ENCODE data around the gene KISS1R. TPM values are rescaled to one million over a fixed set of nuclear protein-coding genes. Genes with fewer than 3 reads are reported as not detected.

The KISS1R gene
- total RNA-seq, 4 donors from 2014 or later, result not detected

GRCh38 chr19:896434-896833, 20.7 kb upstream of the KISS1R start:
- peaks cover 18 to 40% (median 29%) of the 10 kb centered on the region in 4 donors for H3K36me3 ChIP-seq
- intact Hi-C loops (cut with DNase I), result no loop called here
- no peaks in the 10 kb centered on the region for H3K9me3 ChIP-seq
- H3K4me1 ChIP-seq, result peaks cover 5 to 22% (median 11%) of the 10 kb centered on the region in 4 donors
- no peaks in the 10 kb centered on the region for H3K27me3 ChIP-seq
- WGBS, result 96% methylated on average over 10 of the region's 10 CpGs
- no peak overlapping the region for H3K4me3 ChIP-seq
- no peak for DNase-seq (ENCODE audit: extremely low spot score)
- H3K27ac ChIP-seq (replicated peaks in 1 of 4), result no peak overlapping the region
- TF ChIP-seq, protein P1, sequence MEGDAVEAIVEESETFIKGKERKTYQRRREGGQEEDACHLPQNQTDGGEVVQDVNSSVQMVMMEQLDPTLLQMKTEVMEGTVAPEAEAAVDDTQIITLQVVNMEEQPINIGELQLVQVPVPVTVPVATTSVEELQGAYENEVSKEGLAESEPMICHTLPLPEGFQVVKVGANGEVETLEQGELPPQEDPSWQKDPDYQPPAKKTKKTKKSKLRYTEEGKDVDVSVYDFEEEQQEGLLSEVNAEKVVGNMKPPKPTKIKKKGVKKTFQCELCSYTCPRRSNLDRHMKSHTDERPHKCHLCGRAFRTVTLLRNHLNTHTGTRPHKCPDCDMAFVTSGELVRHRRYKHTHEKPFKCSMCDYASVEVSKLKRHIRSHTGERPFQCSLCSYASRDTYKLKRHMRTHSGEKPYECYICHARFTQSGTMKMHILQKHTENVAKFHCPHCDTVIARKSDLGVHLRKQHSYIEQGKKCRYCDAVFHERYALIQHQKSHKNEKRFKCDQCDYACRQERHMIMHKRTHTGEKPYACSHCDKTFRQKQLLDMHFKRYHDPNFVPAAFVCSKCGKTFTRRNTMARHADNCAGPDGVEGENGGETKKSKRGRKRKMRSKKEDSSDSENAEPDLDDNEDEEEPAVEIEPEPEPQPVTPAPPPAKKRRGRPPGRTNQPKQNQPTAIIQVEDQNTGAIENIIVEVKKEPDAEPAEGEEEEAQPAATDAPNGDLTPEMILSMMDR (IDR thresholded peaks at IDR 0.05), result no peak
- TF ChIP-seq EP300 (IDR thresholded peaks at IDR 0.05), result no peak
- no peak for TF ChIP-seq POLR2AphosphoS5 (IDR thresholded peaks at IDR 0.05)
- TF ChIP-seq POLR2A (IDR thresholded peaks at IDR 0.05; ENCODE audit: low read depth), result no peak

DNA sequence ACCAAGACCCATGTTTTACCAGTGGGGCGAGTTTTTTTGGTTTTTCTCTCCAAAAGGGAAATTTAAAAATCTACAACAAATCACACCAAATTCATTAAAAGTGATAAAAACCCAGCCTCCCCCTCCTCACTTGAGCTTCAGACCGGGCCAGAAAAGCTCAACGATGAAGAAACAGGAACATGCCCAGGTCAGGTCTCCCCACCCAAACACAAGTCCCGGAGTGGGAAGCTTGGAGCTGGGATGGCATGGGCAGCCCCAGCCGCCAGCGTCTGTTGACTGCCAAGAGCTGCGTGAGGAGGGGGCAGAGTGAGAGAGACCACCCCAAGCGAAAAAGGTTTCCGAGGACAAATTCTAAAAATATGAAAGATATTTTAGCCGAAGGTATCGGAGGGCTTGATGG, 20.1 kb upstream of the KISS1R start:
- TF ChIP-seq EP300 (IDR thresholded peaks at IDR 0.05) (no peak), POLR2A (IDR thresholded peaks at IDR 0.05; ENCODE audit: low read depth) (no peak), POLR2AphosphoS5 (IDR thresholded peaks at IDR 0.05) (no peak)
- TF ChIP-seq, protein P1 (IDR thresholded peaks at IDR 0.05), result no peak
- H3K27me3 ChIP-seq, result no peaks in the 10 kb centered on the region
- WGBS, result 97% methylated on average over 11 of the region's 11 CpGs
- H3K9me3 ChIP-seq, result no peaks in the 10 kb centered on the region
- intact Hi-C loops (cut with DNase I), result no loop called here
- no peak overlapping the region for H3K27ac ChIP-seq (replicated peaks in 1 of 4)
- H3K36me3 ChIP-seq, result peaks cover 18 to 46% (median 30%) of the 10 kb centered on the region in 4 donors
- peaks cover 3 to 16% (median 6%) of the 10 kb centered on the region in 4 donors for H3K4me1 ChIP-seq
- no peak overlapping the region for H3K4me3 ChIP-seq
- no peak for DNase-seq (ENCODE audit: extremely low spot score)

DNA sequence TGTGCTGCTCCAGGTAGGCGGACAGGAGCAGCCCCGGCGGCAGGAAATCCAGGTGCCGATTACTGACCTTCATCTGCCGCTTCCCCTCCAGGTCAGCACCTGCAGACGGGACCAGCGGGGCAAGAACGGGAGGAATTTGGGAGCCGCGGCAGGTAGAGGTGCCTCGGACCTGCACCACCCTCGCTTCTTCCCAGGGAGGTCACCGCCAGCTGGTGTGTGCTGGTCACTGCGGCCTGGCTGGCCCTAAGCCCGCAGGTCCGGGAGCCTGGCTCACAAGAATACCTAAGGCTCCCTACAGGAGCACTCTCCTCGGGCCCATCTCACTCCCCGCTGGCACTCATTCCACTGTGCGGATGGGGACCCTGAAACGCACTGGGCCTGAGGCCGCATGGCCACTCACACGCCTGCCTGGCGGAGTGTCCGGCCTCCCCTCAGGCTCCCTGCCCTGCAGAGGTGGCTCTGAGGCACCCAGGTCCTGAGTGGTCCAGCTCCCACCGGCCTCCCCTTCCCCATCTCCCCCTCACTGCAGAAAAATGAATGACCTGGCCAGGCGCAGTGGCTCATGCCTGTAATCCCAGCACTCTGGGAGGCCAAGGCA, 19.6 kb upstream of the KISS1R start:
- no peaks in the 10 kb centered on the region for H3K9me3 ChIP-seq
- intact Hi-C loops (cut with DNase I), result no loop called here
- WGBS, result 89% methylated on average over 26 of the region's 26 CpGs
- TF ChIP-seq POLR2A (IDR thresholded peaks at IDR 0.05; ENCODE audit: low read depth), result no peak
- no peak for TF ChIP-seq EP300 (IDR thresholded peaks at IDR 0.05)
- TF ChIP-seq POLR2AphosphoS5 (IDR thresholded peaks at IDR 0.05), result no peak
- TF ChIP-seq, protein P1 (IDR thresholded peaks at IDR 0.05), result no peak
- no peak overlapping the region for H3K27ac ChIP-seq (replicated peaks in 1 of 4)
- no peak overlapping the region for H3K4me3 ChIP-seq
- no peak for DNase-seq (ENCODE audit: extremely low spot score)
- peaks cover 18 to 48% (median 31%) of the 10 kb centered on the region in 4 donors for H3K36me3 ChIP-seq
- peaks cover 0 to 11% (median 2%) of the 10 kb centered on the region in 4 donors for H3K4me1 ChIP-seq
- H3K27me3 ChIP-seq, result no peaks in the 10 kb centered on the region

DNA sequence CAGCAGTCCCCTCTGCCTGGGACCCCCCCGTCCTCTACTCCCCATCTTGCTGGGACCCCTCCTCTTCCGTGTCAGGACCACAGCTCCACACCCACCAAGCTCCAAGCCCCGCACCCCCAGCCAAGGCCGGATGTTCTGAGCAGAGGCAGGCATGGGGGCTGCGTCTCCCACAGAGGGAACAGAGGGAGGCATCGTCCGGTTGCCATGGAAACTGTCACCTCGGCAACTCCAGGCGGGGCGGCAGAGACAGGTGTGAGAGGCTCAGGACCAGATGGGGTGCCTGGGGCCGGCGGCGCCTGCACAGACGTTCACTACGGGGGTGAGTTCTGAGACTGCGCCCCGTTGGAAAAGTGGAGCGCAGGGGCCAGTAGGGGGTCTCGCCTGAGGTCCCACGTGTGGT, 18.5 kb upstream of the KISS1R start:
- peaks cover 0 to 15% (median 7%) of the 10 kb centered on the region in 4 donors for H3K4me1 ChIP-seq
- H3K9me3 ChIP-seq, result no peaks in the 10 kb centered on the region
- TF ChIP-seq POLR2A (IDR thresholded peaks at IDR 0.05; ENCODE audit: low read depth) (no peak), EP300 (IDR thresholded peaks at IDR 0.05) (no peak), POLR2AphosphoS5 (IDR thresholded peaks at IDR 0.05) (no peak)
- TF ChIP-seq, protein P1 (IDR thresholded peaks at IDR 0.05), result no peak
- no peak overlapping the region for H3K27ac ChIP-seq (replicated peaks in 1 of 4)
- WGBS, result 75% methylated on average over 20 of the region's 20 CpGs
- no peaks in the 10 kb centered on the region for H3K27me3 ChIP-seq
- no peak for DNase-seq (ENCODE audit: extremely low spot score)
- H3K36me3 ChIP-seq, result peaks cover 18 to 48% (median 31%) of the 10 kb centered on the region in 4 donors
- intact Hi-C loops (cut with DNase I), result no loop called here
- no peak overlapping the region for H3K4me3 ChIP-seq

Measured in esophagus muscularis mucosa (tissue), 4 donors.